DOHH2 (cell line): Measurements from ENCODE around the gene CEP135.

Experiments used
- H3F3A ChIP-seq: fragments of 200-600 bp; sonication (generic), shearing (Covaris generic); 2 replicates; pipeline ENCODE4 v1.6.0; 2016; ENCODE audit warnings: antibody characterized with exemption, mild to moderate bottlenecking; ENCODE audit not compliant: control insufficient read depth, insufficient read depth
- H3K27ac ChIP-seq: fragments of 200-600 bp; sonication (generic); 2 replicates; pipeline ENCODE4 v1.5.1; 2014; ENCODE audit warnings: low read depth, mild to moderate bottlenecking, low read length, moderate library complexity
- H3K27me3 ChIP-seq: fragments of 200-600 bp; sonication (generic); 2 replicates; pipeline ENCODE4 v1.6.1; 2014; ENCODE audit warnings: mild to moderate bottlenecking, low read length, mixed read lengths; ENCODE audit not compliant: control insufficient read depth
- H3K36me3 ChIP-seq: fragments of 200-600 bp; sonication (generic); 2 replicates; pipeline ENCODE4 v1.6.1; 2014; ENCODE audit warnings: mild to moderate bottlenecking, low read length, moderate library complexity, mixed read lengths; ENCODE audit not compliant: control insufficient read depth
- H3K4me1 ChIP-seq: fragments of 200-600 bp; sonication (generic); 2 replicates; pipeline ENCODE4 v1.6.1; 2014; ENCODE audit warnings: mild to moderate bottlenecking, low read length, mixed read lengths; ENCODE audit not compliant: control insufficient read depth
- H3K4me2 ChIP-seq: fragments of 200-600 bp; sonication (generic); 2 replicates; pipeline ENCODE4 v1.6.0; 2014; ENCODE audit warnings: mild to moderate bottlenecking, low read length, moderate library complexity
- H3K4me3 ChIP-seq: fragments of 200-600 bp; sonication (generic); 2 replicates; pipeline ENCODE4 v1.5.1; 2014; ENCODE audit warnings: mild to moderate bottlenecking, low read length, mixed read lengths
- H3K79me2 ChIP-seq: fragments of 200-600 bp; sonication (generic); 2 replicates; pipeline ENCODE4 v1.6.1; 2014; ENCODE audit warnings: mild to moderate bottlenecking, low read length, mixed read lengths; ENCODE audit not compliant: control insufficient read depth
- H3K9me2 ChIP-seq: fragments of 200-600 bp; sonication (generic); replicated peaks from 2 replicates; pipeline ENCODE4 v1.6.1; 2014; ENCODE audit warnings: mild to moderate bottlenecking, low read length, mixed read lengths; ENCODE audit not compliant: control insufficient read depth
- H3K9me3 ChIP-seq: fragments of 200-600 bp; sonication (generic); 2 replicates; pipeline ENCODE4 v1.6.1; 2014; ENCODE audit warnings: antibody characterized with exemption, low read length, mixed read lengths; ENCODE audit not compliant: control insufficient read depth, insufficient read depth
- H4K20me1 ChIP-seq: fragments of 200-600 bp; sonication (generic); 2 replicates; pipeline ENCODE4 v1.6.0; 2014; ENCODE audit warnings: low read depth, mild to moderate bottlenecking, antibody characterized with exemption, low read length, moderate library complexity; ENCODE audit not compliant: control insufficient read depth, insufficient read depth
- EZH2phosphoT487 ChIP-seq: fragments of 200-600 bp; sonication (generic); IDR thresholded peaks from 2 replicates; pipeline ENCODE4 v1.6.1; 2017; ENCODE audit warnings: borderline replicate concordance, mild to moderate bottlenecking, antibody characterized with exemption, low read length, moderate library complexity, mixed read lengths
- TF ChIP-seq, protein P1 (sequence below): fragments of 200-600 bp; sonication (generic); IDR thresholded peaks from one replicate; pipeline ENCODE4 v1.5.1; 2014; ENCODE audit warnings: antibody characterized with exemption, mild to moderate bottlenecking, low read depth, low read length; ENCODE audit not compliant: poor library complexity, severe bottlenecking

CEP135 gene

DNA sequence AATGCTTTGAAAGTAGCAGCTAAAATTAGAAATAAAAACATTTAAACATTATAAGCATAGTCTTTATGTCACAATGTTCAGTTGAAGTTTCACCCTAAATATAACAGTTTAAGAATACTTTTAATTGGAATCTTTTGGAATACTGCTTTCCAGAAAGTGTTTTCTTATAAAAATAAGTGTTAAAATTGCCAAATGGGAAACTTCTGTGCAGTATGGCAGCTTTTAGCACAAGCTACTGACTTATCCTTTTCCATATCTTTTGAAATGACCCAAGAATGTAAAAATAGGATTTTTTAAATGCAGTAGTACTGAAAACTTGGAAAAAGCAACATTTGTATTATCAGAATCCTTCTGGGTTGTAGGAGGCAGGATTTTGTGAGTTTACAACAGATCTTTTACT lies 34.2 kb downstream of the CEP135 start:
- no peak overlapping the region for H3K27ac ChIP-seq

DNA sequence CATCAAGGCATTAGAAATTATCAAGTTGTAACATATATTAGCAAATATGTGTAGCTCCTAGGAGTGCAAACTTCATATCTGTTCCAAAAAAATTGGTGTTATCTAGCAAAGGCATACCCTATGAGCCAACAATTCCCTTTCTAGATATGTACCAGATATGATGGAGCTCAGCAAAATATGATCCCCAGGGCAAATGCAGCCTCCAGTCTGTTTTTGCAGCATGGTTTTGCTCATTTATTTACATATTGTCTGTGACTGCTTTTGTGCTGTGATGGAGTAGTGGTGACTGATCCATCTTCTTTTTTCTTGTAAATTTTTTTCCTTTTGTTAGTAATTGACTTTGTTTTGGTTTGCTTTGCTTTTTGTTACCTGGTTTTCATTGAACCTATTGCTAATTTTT lies 41.0 kb downstream of the CEP135 start:
- Histone ChIP-seq H3K4me3 (no peak overlapping the region), H3F3A (0 out of 2 replicates have a peak, but pooled peaks cover 3% of the 10 kb centered on the region), H3K36me3 (peaks cover 81% of the 10 kb centered on the region), H3K9me3 (no peaks in the 10 kb centered on the region), H3K4me2 (no peak overlapping the region), H3K27ac (no peak overlapping the region), H3K4me1 (no peaks in the 10 kb centered on the region), H3K9me2 (no peaks in the 10 kb centered on the region), H3K79me2 (no peaks in the 10 kb centered on the region), H4K20me1 (no peaks in the 10 kb centered on the region), H3K27me3 (no peaks in the 10 kb centered on the region)
- TF ChIP-seq, protein P1, sequence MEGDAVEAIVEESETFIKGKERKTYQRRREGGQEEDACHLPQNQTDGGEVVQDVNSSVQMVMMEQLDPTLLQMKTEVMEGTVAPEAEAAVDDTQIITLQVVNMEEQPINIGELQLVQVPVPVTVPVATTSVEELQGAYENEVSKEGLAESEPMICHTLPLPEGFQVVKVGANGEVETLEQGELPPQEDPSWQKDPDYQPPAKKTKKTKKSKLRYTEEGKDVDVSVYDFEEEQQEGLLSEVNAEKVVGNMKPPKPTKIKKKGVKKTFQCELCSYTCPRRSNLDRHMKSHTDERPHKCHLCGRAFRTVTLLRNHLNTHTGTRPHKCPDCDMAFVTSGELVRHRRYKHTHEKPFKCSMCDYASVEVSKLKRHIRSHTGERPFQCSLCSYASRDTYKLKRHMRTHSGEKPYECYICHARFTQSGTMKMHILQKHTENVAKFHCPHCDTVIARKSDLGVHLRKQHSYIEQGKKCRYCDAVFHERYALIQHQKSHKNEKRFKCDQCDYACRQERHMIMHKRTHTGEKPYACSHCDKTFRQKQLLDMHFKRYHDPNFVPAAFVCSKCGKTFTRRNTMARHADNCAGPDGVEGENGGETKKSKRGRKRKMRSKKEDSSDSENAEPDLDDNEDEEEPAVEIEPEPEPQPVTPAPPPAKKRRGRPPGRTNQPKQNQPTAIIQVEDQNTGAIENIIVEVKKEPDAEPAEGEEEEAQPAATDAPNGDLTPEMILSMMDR = no peak
- TF ChIP-seq EZH2phosphoT487 = no peak

More for the DNA sequence above, 34.2 kb downstream of the CEP135 start:
- TF ChIP-seq, protein P1 = no peak
- no peak for TF ChIP-seq EZH2phosphoT487
- no peaks in the 10 kb centered on the region for H3F3A ChIP-seq
- no peaks in the 10 kb centered on the region for H4K20me1 ChIP-seq
- H3K79me2 ChIP-seq = no peaks in the 10 kb centered on the region
- peaks cover 96% of the 10 kb centered on the region for H3K36me3 ChIP-seq
- H3K4me3 ChIP-seq = no peak overlapping the region
- no peaks in the 10 kb centered on the region for H3K9me3 ChIP-seq
- no peaks in the 10 kb centered on the region for H3K27me3 ChIP-seq
- H3K4me2 ChIP-seq = no peak overlapping the region
- peaks cover 9% of the 10 kb centered on the region for H3K4me1 ChIP-seq
- H3K9me2 ChIP-seq = no peaks in the 10 kb centered on the region

DNA sequence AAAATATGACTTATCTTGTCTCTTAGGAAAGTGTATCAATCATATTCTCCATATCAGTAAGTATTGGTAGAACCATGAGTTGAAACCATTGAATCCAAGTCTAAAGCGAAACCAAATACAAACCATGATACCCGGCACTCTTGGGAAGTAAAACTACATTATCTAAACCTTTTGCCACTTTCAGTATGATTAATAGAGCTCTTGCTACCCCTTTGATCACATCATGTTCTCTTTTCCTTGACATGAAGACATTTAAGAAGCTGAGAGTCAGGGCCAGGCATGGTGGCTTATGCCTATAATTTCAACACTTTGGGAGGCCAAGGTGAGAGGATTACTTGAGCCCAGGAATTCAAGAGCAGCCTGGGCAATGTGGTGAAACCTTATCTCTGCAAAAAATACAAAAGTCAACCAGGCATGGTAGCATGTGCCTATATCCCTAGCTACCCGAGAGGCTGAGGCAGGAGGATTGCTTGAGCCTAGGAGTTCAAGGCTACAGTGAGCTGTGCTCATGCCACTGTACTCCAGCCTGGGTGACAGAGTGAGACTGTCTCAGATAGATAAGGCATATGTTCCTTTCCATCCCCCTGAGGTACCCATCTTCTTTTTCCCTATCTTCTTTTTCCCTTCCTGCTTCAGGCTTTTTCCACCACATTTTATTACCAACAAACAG lies 45.4 kb downstream of the CEP135 start:
- H3F3A ChIP-seq = 0 out of 2 replicates have a peak, but pooled peaks cover 2% of the 10 kb centered on the region
- H3K4me3 ChIP-seq = no peak overlapping the region
- H3K9me3 ChIP-seq = no peaks in the 10 kb centered on the region
- H3K27me3 ChIP-seq = no peaks in the 10 kb centered on the region
- peaks cover 84% of the 10 kb centered on the region for H3K36me3 ChIP-seq
- no peak overlapping the region for H3K4me2 ChIP-seq
- H3K79me2 ChIP-seq = no peaks in the 10 kb centered on the region
- no peak overlapping the region for H3K27ac ChIP-seq
- TF ChIP-seq EZH2phosphoT487 = no peak
- TF ChIP-seq, protein P1 = no peak
- H3K4me1 ChIP-seq = no peaks in the 10 kb centered on the region
- H3K9me2 ChIP-seq = no peaks in the 10 kb centered on the region
- no peaks in the 10 kb centered on the region for H4K20me1 ChIP-seq
